ENCODE measurements around the gene RALGAPA1. TPM values are rescaled to one million over a fixed set of nuclear protein-coding genes. Genes with fewer than 3 reads are reported as not detected.

The RALGAPA1 gene
- total and polyA plus RNA-seq, 9 of the 15 experiments (the other 6 are each of a cell fraction or from before 2014, with no cell fraction given): 2.5 to 16.3 (median 6.2) TPM

DNA sequence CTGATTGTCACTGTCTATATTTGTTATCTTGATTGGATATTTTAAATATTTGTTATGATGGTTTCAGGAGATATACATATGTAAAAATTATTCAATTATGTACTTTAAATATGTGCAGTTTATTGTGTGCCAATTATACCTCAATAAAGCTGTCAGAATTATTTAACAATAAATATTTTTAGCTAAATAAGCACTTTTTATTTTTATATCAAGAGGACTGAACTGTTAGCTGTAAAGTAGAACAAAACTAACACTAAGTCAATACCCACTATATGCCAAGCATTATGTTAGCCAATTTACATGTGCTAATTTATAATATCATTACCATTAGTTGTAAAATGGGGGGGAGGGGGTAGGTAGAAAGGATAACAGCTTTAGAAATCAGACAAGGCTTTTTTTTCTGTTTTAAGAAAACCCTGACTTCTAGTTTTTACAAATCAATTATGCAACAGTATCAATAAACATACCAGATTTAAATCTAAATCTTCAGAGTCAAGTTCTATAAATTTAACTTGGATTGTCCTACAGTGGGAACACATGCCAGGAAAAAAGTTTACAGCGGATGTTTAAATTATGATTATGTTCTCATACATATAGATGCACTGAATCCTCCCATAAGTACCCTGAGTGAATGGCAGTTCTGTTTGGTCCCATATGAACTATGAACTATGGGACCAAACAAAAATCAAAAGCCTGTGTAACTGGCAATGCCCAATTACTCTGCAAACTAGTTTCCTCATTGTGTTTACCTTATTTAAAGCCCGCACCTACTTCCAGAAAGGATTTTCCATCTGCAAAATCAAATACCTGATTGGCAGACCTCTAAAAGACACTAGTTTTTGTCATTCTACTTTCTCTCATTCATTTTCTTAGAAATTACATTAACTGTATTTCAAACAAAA, 2.8 kb downstream of the RALGAPA1 start (continued):
- TF ChIP-seq, protein P1, sequence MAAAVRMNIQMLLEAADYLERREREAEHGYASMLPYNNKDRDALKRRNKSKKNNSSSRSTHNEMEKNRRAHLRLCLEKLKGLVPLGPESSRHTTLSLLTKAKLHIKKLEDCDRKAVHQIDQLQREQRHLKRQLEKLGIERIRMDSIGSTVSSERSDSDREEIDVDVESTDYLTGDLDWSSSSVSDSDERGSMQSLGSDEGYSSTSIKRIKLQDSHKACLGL (CRISPR knock-in tag; IDR thresholded peaks at IDR 0.05; ENCODE audit: borderline replicate concordance, poor library complexity, severe bottlenecking): no peak
- TF ChIP-seq ZNF444 (CRISPR knock-in tag; IDR thresholded peaks at IDR 0.05) (no peak), ZNF316 (IDR thresholded peaks at IDR 0.05) (peak; percentile 76), ETV5 (CRISPR knock-in tag; IDR thresholded peaks at IDR 0.05; ENCODE audit: low read depth) (no peak), MAFF (IDR thresholded peaks at IDR 0.05; ENCODE audit: low read length) (peak; percentile 42; the same call in 1 of the 2 replicates), TFAM (CRISPR knock-in tag; conservative IDR thresholded peaks at IDR 0.05) (no peak), ZNF507 (tag; conservative IDR thresholded peaks at IDR 0.05) (no peak), IRF2 (CRISPR knock-in tag; IDR thresholded peaks at IDR 0.05) (no peak), CTCFL (IDR thresholded peaks at IDR 0.05; ENCODE audit: borderline replicate concordance, insufficient read depth, low read depth, low read length, poor library complexity, severe bottlenecking) (no peak), ZNF695 (CRISPR knock-in tag; IDR thresholded peaks at IDR 0.05) (no peak), ELF4 (CRISPR knock-in tag; IDR thresholded peaks at IDR 0.05) (no peak)
- TF ChIP-seq, protein P2, sequence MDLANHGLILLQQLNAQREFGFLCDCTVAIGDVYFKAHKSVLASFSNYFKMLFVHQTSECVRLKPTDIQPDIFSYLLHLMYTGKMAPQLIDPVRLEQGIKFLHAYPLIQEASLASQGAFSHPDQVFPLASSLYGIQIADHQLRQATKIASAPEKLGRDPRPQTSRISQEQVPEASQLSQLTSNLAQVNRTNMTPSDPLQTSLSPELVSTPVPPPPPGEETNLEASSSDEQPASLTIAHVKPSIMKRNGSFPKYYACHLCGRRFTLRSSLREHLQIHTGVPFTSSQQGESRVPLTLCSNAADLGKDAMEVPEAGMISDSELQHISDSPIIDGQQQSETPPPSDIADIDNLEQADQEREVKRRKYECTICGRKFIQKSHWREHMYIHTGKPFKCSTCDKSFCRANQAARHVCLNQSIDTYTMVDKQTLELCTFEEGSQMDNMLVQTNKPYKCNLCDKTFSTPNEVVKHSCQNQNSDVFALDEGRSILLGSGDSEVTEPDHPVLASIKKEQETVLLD (IDR thresholded peaks at IDR 0.05): no peak
- TF ChIP-seq, protein P3, sequence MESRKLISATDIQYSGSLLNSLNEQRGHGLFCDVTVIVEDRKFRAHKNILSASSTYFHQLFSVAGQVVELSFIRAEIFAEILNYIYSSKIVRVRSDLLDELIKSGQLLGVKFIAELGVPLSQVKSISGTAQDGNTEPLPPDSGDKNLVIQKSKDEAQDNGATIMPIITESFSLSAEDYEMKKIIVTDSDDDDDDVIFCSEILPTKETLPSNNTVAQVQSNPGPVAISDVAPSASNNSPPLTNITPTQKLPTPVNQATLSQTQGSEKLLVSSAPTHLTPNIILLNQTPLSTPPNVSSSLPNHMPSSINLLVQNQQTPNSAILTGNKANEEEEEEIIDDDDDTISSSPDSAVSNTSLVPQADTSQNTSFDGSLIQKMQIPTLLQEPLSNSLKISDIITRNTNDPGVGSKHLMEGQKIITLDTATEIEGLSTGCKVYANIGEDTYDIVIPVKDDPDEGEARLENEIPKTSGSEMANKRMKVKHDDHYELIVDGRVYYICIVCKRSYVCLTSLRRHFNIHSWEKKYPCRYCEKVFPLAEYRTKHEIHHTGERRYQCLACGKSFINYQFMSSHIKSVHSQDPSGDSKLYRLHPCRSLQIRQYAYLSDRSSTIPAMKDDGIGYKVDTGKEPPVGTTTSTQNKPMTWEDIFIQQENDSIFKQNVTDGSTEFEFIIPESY (CRISPR knock-in tag; IDR thresholded peaks at IDR 0.05): no peak
- TF ChIP-seq, protein P4, sequence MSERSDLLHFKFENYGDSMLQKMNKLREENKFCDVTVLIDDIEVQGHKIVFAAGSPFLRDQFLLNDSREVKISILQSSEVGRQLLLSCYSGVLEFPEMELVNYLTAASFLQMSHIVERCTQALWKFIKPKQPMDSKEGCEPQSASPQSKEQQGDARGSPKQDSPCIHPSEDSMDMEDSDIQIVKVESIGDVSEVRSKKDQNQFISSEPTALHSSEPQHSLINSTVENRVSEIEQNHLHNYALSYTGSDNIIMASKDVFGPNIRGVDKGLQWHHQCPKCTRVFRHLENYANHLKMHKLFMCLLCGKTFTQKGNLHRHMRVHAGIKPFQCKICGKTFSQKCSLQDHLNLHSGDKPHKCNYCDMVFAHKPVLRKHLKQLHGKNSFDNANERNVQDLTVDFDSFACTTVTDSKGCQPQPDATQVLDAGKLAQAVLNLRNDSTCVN (CRISPR knock-in tag; IDR thresholded peaks at IDR 0.05): no peak

Data from K562 (cell line).